AG04450 (cell line): ENCODE data around the gene ENGASE. TPM values are rescaled to one million over a fixed set of nuclear protein-coding genes. Genes with fewer than 3 reads are reported as not detected.

Experiments used
- CTCF ChIA-PET: fragments of 300-600, 350-600 bp; formaldehyde crosslinking; extraction: SDS; loops from one replicate; lab custom pipeline; 2022; ENCODE audit warnings: antibody characterized with exemption, inconsistent platforms; lab: Charles Lee
- POLR2A ChIA-PET: fragments of 350-600 bp; formaldehyde crosslinking; extraction: SDS; loops from one replicate; lab custom pipeline; 2021; ENCODE audit warnings: antibody characterized with exemption, inconsistent platforms; lab: Yijun Ruan, JAX
- DNase-seq: peaks from one replicate; pipeline ENCODE4 v3.0.0-alpha.2; 2011; ENCODE audit warnings: low read depth, low spot score
- H3K27ac ChIP-seq: one replicate; pipeline ENCODE4 v1.5.1; 2012; ENCODE audit warnings: low read depth, low read length, control low read depth
- H3K27me3 ChIP-seq: one replicate; pipeline ENCODE4 v1.6.0; 2012; ENCODE audit warnings: low read length; ENCODE audit not compliant: control insufficient read depth, insufficient read depth
- H3K4me3 ChIP-seq: 2 replicates; pipeline ENCODE4 v1.5.1; 2011; ENCODE audit warnings: mild to moderate bottlenecking, low read depth, low read length, control low read depth
- H3K9me3 ChIP-seq: 2 replicates; pipeline ENCODE4 v1.5.1; 2012; ENCODE audit warnings: low read length; ENCODE audit not compliant: control insufficient read depth, insufficient read depth
- polyA plus RNA-seq: library from polyadenylated mRNA; depleted of rRNA; stranded (reverse); fragments of >200 nt; gene quantifications from 2 replicates; pipeline ENCODE4 v1.2.3, GENCODE V29; 2011
- TF ChIP-seq, protein P1 (sequence below): IDR thresholded peaks from 2 replicates; pipeline ENCODE4 v1.5.1; 2011; ENCODE audit warnings: low read depth, low read length, control low read depth, inconsistent platforms

Gene ENGASE
- polyA plus RNA-seq, 1 experiment, result 5.9 TPM

DNA sequence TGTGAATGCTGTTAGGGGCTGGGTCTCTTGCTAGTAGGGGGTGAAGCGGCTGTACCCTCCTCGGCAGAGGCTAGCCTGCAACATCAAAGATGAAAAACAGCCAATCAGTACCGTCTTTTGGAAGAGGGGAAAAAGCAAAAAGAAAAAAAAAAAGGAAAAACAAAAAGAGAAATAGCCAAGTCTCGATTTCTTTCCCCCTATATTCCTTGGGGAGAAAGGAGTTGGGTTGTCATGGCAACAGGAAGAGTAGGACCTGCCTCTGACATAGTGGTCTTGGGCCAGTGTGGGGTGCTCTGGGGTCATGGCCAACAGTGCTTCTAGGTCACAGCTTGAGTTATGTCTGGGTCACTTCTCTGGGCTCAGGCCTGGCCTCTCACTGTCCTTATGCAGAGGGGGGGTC is 17.9 kb downstream of the ENGASE start:
- POLR2A ChIA-PET, result no interaction called here
- H3K4me3 ChIP-seq, result no peak overlapping the region
- H3K27me3 ChIP-seq, result peaks cover 26% of the 10 kb centered on the region
- TF ChIP-seq, protein P1, sequence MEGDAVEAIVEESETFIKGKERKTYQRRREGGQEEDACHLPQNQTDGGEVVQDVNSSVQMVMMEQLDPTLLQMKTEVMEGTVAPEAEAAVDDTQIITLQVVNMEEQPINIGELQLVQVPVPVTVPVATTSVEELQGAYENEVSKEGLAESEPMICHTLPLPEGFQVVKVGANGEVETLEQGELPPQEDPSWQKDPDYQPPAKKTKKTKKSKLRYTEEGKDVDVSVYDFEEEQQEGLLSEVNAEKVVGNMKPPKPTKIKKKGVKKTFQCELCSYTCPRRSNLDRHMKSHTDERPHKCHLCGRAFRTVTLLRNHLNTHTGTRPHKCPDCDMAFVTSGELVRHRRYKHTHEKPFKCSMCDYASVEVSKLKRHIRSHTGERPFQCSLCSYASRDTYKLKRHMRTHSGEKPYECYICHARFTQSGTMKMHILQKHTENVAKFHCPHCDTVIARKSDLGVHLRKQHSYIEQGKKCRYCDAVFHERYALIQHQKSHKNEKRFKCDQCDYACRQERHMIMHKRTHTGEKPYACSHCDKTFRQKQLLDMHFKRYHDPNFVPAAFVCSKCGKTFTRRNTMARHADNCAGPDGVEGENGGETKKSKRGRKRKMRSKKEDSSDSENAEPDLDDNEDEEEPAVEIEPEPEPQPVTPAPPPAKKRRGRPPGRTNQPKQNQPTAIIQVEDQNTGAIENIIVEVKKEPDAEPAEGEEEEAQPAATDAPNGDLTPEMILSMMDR, result no peak
- CTCF ChIA-PET, result interaction anchor here (2.2 kb wide), 1 partner anchor 300 kb away, joined by 6 read pairs; no protein-coding TSS in a partner anchor
- no peaks in the 10 kb centered on the region for H3K9me3 ChIP-seq
- no peak overlapping the region for H3K27ac ChIP-seq
- DNase-seq, result no peak

DNA sequence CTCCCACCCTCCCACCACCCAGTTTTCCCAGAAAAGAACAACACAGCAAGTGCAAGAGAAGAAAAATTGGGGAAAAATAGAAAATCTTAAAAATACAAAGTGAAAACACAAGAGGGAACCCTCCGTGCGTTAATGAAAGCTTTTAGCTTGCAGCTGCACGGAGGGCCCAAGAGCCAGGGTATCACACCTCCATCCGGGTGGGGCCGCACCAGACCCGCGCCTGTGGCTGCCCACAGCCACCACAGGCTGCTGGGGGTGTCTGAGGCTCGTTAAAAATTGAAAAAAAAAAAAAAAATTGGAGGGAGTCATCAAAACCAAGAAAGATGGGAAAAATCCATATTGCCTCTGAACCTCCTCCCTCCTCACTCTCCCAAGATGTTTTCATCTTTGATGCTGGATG is 18.6 kb downstream of the ENGASE start:
- H3K27me3 ChIP-seq, result peaks cover 33% of the 10 kb centered on the region
- TF ChIP-seq, protein P1, result no peak

DNA sequence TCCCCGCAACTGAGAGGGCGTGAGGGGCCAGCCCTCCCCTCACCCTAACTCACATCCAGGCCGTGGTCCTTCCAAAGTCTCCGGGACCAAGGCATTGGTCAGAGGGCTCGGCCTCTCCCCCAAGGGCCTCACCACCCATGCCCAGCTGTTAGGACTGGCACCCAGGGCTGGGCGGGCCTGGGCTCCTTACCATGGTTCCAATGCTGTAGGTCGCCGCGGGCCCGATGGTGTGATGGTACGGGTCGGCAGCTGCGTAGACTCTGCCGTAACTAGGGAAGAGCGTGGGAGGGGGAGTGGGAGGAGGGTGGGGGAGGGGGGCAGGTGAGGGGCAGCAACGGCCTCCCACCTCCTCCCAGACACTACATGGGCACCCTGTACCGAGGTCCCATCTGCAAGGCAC is 19.6 kb downstream of the ENGASE start:
- Histone ChIP-seq H3K27me3 (peaks cover 40% of the 10 kb centered on the region), H3K9me3 (no peaks in the 10 kb centered on the region), H3K4me3 (no peak overlapping the region), H3K27ac (no peak overlapping the region)
- ChIA-PET CTCF (interaction anchor here (1.0 to 2.2 kb wide), 2 partner anchors 297 to 299 kb away, joined by 3 to 6 read pairs; no protein-coding TSS in a partner anchor), POLR2A (no interaction called here)
- no peak for DNase-seq
- TF ChIP-seq, protein P1, result no peak

More for the DNA sequence above, 18.6 kb downstream of the ENGASE start:
- POLR2A ChIA-PET, result interaction anchor here (0.5 kb wide), 1 partner anchor 838 kb away, joined by 4 read pairs; no protein-coding TSS in a partner anchor
- no peak overlapping the region for H3K4me3 ChIP-seq
- no peak for DNase-seq
- no peaks in the 10 kb centered on the region for H3K9me3 ChIP-seq
- CTCF ChIA-PET, result interaction anchor here (2.2 kb wide), 1 partner anchor 300 kb away, joined by 6 read pairs; no protein-coding TSS in a partner anchor
- no peak overlapping the region for H3K27ac ChIP-seq

DNA sequence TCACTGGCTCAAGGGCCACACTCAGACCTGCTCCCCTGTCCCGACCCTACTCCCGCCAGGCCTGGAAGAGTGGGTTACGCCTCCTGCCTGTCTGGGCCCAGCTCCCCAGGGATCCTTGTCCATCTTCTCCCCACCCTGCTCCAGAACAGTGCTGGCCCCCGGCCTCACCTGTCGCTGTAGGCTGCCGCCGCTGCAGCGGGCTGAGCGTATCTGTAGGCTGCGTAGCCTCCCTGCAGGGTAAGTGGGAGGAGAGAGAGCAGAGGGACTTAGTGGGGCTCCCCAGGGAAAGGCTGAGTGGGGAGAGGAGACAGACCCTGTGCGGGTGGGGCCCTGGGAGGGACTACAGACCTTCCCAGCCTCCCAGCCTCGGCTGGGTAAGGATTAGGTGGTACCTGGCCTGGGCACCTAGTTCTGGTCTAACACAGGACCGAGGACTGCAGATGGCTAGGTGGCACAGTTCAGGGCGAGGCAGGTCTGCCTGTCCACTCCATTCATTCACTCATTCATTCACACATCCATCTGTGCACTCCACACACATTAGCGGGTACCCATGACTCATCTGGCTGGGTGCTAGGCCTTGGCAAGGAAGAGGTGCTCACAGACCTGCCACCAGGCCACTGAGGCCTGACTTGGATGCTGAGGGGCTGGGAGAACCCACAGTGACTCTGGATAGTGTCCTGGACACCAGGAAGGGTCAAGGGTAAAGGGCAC is 20.9 kb downstream of the ENGASE start:
- Histone ChIP-seq H3K4me3 (no peak overlapping the region), H3K27ac (no peak overlapping the region), H3K27me3 (peaks cover 49% of the 10 kb centered on the region), H3K9me3 (no peaks in the 10 kb centered on the region)
- ChIA-PET POLR2A (no interaction called here), CTCF (interaction anchor here (0.8 kb wide), 1 partner anchor 293 kb away, joined by 3 read pairs; no protein-coding TSS in a partner anchor)
- TF ChIP-seq, protein P1, result no peak
- DNase-seq, result no peak

DNA sequence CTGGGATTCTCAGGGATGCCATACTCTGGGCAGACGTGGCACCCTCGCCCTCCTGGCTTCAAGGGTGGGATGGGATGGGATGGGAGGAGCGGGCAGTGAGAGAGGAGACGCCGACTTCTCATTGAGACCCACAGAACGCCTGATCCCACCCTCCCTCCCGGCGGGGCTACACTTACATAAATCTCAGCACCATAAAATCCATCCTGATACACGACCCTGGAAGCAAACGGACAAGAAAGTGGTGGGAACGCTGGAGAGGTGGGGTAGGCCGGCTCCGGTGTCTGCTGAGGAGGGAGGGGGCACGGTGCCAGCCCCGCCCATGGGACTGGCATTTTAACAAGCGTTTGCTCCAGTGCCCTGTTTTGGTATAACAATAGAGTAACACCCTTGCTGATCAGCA is 21.9 kb downstream of the ENGASE start:
- ChIA-PET CTCF (no interaction called here), POLR2A (no interaction called here)
- Histone ChIP-seq H3K4me3 (no peak overlapping the region), H3K27me3 (peaks cover 58% of the 10 kb centered on the region), H3K27ac (no peak overlapping the region), H3K9me3 (no peaks in the 10 kb centered on the region)
- no peak for DNase-seq
- TF ChIP-seq, protein P1, result no peak
